ENCODE data around the gene CFTR.

GRCh38 chr7:117564627-117565026 lies 84.8 kb downstream of the CFTR start:
- TF ChIP-seq CTCF (IDR thresholded peaks at IDR 0.05; ENCODE audit: insufficient read depth, low read length, poor library complexity, severe bottlenecking) = no peak
- no peak for TF ChIP-seq EZH2phosphoT487 (conservative IDR thresholded peaks at IDR 0.05; ENCODE audit: low read length)
